DOHH2 (cell line): ENCODE measurements around the gene BICDL1.

ENCODE experiments used
- EZH2phosphoT487 ChIP-seq: fragments of 200-600 bp; sonication (generic); IDR thresholded peaks from 2 replicates; pipeline ENCODE4 v1.6.1; 2017; ENCODE audit warnings: borderline replicate concordance, mild to moderate bottlenecking, antibody characterized with exemption, low read length, moderate library complexity, mixed read lengths
- TF ChIP-seq, protein P1 (sequence below): fragments of 200-600 bp; sonication (generic); IDR thresholded peaks from one replicate; pipeline ENCODE4 v1.5.1; 2014; ENCODE audit warnings: antibody characterized with exemption, mild to moderate bottlenecking, low read depth, low read length; ENCODE audit not compliant: poor library complexity, severe bottlenecking

DNA sequence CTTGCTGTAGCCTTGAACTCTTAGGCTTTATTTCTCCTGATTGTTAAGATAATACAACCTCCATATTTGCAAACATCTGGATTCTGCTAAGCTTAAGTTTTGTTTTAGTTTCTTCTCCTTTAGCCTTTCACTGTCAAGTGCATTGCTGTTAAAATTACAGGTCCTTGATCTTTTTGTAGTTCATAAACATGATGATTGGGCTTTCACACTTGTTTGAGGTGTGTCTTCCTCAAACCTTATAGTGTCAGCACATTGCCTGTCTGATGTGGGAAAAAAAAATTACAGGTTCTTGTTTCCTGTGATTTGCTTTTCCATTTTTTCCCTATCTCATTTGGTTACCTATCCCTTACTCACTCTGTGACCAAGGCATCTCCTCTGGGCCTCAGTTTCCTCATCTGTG lies 59.2 kb downstream of the BICDL1 start:
- TF ChIP-seq, protein P1, sequence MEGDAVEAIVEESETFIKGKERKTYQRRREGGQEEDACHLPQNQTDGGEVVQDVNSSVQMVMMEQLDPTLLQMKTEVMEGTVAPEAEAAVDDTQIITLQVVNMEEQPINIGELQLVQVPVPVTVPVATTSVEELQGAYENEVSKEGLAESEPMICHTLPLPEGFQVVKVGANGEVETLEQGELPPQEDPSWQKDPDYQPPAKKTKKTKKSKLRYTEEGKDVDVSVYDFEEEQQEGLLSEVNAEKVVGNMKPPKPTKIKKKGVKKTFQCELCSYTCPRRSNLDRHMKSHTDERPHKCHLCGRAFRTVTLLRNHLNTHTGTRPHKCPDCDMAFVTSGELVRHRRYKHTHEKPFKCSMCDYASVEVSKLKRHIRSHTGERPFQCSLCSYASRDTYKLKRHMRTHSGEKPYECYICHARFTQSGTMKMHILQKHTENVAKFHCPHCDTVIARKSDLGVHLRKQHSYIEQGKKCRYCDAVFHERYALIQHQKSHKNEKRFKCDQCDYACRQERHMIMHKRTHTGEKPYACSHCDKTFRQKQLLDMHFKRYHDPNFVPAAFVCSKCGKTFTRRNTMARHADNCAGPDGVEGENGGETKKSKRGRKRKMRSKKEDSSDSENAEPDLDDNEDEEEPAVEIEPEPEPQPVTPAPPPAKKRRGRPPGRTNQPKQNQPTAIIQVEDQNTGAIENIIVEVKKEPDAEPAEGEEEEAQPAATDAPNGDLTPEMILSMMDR: no peak
- TF ChIP-seq EZH2phosphoT487: no peak
